ENCODE results near the gene KLK13.

DNA sequence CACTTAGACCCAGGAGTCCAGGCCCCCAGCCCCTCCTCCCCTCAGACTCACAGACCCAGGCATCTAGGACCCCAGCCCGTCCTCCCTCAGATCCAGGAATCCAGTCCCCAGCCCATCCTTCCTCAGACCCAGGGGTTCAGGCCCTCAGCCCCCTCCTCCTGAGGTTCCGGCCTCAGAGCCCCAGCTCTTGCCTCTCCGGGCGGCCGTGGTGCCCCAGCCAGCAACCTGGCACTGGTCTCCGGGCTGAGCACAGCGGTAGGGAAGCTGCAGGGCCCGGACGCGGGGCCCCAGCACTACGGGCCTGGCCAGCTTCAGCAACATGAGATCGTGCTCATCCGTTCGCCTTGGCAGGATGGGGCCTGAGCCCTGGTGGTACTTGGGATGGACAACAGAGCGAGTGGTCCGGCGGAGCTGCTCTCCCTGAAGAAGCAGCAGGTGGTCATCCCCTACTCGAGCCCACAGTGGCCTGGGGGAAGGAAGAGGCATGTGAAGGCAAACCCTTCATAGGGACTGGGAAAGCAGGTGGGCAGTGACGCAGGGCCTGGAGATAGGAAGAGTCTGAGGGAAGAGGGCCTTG is 49.1 kb downstream of the KLK13 start:
- TF ChIP-seq POLR2AphosphoS5 (IDR thresholded peaks at IDR 0.05; ENCODE audit: low read depth, low read length): no peak
- TF ChIP-seq, protein P1, sequence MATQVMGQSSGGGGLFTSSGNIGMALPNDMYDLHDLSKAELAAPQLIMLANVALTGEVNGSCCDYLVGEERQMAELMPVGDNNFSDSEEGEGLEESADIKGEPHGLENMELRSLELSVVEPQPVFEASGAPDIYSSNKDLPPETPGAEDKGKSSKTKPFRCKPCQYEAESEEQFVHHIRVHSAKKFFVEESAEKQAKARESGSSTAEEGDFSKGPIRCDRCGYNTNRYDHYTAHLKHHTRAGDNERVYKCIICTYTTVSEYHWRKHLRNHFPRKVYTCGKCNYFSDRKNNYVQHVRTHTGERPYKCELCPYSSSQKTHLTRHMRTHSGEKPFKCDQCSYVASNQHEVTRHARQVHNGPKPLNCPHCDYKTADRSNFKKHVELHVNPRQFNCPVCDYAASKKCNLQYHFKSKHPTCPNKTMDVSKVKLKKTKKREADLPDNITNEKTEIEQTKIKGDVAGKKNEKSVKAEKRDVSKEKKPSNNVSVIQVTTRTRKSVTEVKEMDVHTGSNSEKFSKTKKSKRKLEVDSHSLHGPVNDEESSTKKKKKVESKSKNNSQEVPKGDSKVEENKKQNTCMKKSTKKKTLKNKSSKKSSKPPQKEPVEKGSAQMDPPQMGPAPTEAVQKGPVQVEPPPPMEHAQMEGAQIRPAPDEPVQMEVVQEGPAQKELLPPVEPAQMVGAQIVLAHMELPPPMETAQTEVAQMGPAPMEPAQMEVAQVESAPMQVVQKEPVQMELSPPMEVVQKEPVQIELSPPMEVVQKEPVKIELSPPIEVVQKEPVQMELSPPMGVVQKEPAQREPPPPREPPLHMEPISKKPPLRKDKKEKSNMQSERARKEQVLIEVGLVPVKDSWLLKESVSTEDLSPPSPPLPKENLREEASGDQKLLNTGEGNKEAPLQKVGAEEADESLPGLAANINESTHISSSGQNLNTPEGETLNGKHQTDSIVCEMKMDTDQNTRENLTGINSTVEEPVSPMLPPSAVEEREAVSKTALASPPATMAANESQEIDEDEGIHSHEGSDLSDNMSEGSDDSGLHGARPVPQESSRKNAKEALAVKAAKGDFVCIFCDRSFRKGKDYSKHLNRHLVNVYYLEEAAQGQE (IDR thresholded peaks at IDR 0.05; ENCODE audit: insufficient read depth in 1 of 2, low read depth in 2 of 2, low read length in 2 of 2): no peak
- TF ChIP-seq SIN3A (IDR thresholded peaks at IDR 0.05; ENCODE audit: borderline replicate concordance, insufficient read depth, low read length): no peak
